GM18502 (cell line): ENCODE results near the gene CADPS2.
A peak's percentile ranks its signal among the peaks of the same experiment; 100 is the strongest.
"Not testable (repeated sequence)": the region's sequence is repeated elsewhere in the genome, so short reads cannot be mapped to it uniquely, and the experiment has no call there.

Experiments used
- ATAC-seq: cut with Tn5 transposase; IDR thresholded peaks from one replicate; pipeline ENCODE4 v1.9.1; 2021; ENCODE audit warnings: mild to moderate bottlenecking; ENCODE audit not compliant: unreplicated experiment, poor library complexity

Gene CADPS2

GRCh38 chr7:122858320-122858719 lies 27.9 kb downstream of the CADPS2 start:
- ATAC-seq: no peak

- no peak for ATAC-seq
Observed at GRCh38 chr7:122850528-122850927, 35.7 kb downstream of the CADPS2 start.

GRCh38 chr7:122849957-122850328 lies 36.3 kb downstream of the CADPS2 start:
- no peak for ATAC-seq

GRCh38 chr7:122849322-122849956 lies 36.8 kb downstream of the CADPS2 start:
- no peak for ATAC-seq

GRCh38 chr7:122847871-122848473 lies 38.3 kb downstream of the CADPS2 start:
- ATAC-seq: no peak

GRCh38 chr7:122846591-122846990 lies 39.7 kb downstream of the CADPS2 start:
- ATAC-seq: no peak

GRCh38 chr7:122845286-122845685 lies 41.0 kb downstream of the CADPS2 start:
- ATAC-seq: no peak

DNA sequence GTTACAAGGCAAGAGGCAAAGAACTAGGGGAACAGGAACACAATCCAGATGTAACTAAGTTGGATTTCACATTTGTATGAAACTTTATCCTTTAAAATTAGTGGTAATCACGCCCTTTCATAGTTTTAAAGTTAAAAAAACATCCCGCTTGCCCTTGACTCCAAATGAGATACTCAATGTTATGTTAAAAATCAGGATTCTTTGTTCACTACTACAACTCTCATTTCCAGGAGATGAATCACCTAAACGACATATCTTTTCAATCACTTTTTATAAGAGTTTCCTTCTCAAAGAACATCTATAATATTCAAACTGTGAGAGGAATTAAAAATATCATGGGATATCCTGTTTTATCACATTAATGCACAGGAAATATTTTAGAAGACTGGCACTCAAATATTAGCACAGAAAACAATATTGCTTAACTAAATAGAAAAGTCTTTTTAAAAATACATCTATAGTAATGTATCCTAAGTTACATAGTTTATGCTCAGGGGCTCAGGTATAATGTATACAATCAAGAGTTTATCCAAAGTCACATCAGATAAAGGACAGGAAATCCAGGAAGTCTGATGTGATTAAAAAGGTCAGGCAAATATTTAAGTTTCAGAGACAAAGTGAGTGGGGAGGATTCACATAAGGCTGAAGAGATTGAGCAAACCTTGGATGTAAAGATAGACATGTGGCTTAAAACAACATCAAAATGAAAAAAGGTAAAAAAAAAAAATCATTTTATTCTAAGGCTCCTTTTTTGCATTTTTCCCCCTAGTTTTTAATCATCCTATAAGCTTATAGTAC lies 41.9 kb downstream of the CADPS2 start:
- no peak for ATAC-seq

- no peak for ATAC-seq
Observed at GRCh38 chr7:122842971-122843370, 43.3 kb downstream of the CADPS2 start.

DNA sequence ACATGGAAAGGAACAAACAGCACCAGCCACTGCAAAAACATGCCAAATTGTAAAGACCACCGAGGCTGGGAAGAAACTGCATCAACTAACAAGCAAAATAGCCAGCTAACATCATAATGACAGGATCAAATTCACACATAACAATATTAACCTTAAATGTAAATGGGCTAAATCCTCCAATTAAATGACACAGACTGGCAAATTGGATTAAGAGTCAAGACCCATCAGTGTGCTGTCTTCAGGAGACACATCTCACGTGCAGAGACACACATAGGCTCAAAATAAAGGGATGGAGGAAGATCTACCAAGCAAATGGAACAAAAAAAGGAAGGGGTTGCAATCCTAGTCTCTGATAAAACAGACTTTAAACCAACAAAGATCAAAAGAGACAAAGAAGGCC lies 50.0 kb downstream of the CADPS2 start:
- ATAC-seq: not testable (repeated sequence)

- ATAC-seq: not testable (repeated sequence)
Observed at GRCh38 chr7:122834571-122834942, 51.7 kb downstream of the CADPS2 start.

DNA sequence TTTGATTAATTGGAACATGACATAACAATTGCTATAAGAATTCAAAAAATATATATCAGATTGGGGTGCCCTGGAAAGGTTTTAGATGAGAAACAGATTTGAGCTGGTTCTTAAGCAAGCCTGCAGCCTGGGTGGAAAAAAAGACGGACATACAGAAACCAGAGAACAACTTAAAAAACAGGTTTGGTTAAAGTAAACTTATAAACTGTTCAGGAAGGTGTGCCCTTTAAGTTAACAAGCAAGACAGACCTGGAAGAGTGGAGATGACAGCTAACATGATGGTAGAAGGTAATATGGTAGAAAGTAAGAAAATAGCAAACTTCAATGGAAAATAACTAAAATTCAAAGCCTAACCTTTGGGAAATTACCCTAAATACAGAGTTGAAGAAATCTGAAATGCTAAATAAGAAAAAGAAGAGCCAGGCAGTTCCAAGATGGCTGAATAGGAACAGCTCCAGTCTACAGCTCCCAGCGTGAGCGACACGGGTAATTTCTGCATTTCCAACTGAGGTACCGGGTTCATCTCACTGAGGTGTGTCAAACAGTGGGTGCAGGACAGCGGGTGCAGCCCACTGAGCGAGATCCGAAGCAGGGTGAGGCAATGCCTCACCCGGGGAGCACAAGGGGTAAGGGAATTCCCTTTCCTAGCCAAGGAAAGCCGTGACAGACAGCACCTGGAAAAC lies 52.2 kb downstream of the CADPS2 start:
- no peak for ATAC-seq

DNA sequence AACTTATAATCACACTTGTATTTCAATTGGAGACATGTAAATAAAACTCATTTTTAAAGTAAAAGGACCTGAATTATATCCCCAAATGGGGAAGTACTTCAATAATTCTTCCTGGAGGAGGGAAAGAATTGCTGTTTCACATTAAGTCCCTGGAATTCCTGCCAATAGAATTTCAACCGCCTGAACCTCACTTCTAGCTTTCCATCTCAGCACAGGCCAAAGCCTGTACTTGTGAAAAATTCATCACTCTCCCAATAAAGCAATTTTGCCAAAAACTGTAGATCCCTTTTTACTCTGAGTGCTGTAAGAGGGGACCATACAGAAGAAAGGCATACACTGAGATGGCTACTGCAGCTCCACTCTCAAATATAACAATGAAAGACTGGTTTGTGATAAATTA lies 54.8 kb downstream of the CADPS2 start:
- ATAC-seq: no peak

DNA sequence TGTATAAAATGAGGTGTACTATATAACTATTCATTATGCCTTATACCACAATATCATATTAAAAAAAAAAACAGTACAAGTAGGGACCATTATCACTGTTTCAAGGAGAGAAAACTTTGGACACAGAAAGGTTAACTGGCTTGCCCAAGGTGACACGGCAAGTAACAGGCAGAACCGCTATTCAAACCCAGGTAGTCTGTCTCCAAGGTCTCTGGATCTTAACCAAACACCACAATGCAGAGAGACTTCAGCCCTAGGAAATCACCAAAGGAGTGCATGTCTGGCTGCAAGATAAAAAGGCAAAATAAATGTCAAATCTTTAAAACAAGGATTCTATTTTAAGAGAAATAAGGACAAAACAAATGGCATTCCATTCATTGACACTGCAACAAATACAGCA lies 56.3 kb downstream of the CADPS2 start:
- no peak for ATAC-seq

GRCh38 chr7:122827763-122828162 lies 58.5 kb downstream of the CADPS2 start:
- no peak for ATAC-seq

DNA sequence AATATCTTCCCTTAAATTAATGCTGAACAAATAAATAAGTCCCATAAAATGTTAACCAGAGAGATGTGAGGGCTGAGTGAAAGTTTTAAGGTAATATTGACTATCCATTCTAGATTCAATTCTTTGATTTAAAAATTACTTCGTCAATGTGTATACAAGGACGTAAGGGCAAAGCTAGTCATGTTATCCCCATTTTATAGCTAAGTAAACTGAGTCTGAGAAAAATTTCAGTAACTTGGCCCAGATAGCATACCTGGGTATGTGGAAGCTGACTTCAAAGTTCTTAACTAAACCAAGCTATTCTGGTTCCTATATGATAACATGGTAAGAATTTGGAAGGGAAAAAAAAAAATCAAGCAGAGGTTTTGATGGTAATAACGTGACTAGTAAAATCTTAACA lies 72.4 kb downstream of the CADPS2 start:
- no peak for ATAC-seq

- no peak for ATAC-seq
Observed at GRCh38 chr7:122803851-122804250, 82.4 kb downstream of the CADPS2 start.

GRCh38 chr7:122803323-122803722 lies 82.9 kb downstream of the CADPS2 start:
- ATAC-seq: peak; percentile 52

DNA sequence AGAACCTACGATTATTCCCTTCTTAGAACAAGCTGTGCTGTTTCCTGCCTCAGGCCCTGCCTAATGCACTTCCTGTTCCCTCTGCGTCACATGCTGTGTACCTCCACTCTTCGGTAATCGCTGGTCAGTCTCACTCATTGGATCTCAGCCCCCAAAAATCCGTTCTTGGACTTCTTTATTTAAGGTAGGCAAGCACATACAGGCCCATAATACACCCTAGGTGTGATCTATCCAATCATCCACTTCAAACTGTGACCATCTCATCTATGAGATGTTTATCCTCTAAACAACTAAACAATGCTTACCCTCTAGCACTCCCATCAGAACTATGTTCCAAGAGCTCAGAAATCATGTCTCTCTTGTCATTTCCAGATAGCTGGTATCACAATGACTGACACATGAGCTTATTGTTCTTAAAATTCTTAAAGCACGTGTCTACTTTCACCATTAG lies 83.9 kb downstream of the CADPS2 start:
- ATAC-seq: peak; percentile 61

DNA sequence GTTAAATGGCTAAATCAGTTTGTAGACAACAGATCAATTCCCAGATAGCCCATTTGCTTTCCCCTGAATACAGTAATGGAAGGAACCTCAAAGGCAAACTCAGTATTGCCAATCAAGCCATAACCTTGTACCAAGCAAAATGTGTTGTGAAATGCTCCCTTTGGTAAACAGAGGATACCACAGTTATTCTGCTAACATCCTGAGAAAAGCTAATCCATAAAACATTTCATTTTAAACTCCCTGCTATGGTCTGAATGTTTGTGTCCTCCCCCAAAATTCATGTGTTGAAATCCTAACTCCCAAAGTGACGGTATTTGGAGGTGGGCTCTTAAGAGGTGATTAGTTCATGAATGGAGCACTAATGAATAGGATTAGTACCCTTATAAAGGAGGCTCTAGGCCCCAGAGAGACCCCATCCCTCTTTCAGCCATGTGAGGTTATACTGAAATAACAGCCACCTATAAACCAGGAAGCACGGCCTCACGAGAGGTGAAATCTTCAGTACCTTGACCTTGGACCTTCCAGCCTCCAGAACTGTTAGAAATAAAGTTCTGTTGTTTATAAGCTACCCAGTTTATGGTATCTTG lies 94.2 kb downstream of the CADPS2 start:
- ATAC-seq: no peak

- ATAC-seq: no peak
Observed at GRCh38 chr7:122790591-122790990, 95.7 kb downstream of the CADPS2 start.
